Measurements from ENCODE around the gene BAIAP3. TPM values are rescaled to one million over a fixed set of nuclear protein-coding genes. Genes with fewer than 3 reads are reported as not detected.

The BAIAP3 gene
- total RNA-seq, 6 experiments from 2014 or later, result 5.4 to 7.6 (median 5.8) TPM

DNA sequence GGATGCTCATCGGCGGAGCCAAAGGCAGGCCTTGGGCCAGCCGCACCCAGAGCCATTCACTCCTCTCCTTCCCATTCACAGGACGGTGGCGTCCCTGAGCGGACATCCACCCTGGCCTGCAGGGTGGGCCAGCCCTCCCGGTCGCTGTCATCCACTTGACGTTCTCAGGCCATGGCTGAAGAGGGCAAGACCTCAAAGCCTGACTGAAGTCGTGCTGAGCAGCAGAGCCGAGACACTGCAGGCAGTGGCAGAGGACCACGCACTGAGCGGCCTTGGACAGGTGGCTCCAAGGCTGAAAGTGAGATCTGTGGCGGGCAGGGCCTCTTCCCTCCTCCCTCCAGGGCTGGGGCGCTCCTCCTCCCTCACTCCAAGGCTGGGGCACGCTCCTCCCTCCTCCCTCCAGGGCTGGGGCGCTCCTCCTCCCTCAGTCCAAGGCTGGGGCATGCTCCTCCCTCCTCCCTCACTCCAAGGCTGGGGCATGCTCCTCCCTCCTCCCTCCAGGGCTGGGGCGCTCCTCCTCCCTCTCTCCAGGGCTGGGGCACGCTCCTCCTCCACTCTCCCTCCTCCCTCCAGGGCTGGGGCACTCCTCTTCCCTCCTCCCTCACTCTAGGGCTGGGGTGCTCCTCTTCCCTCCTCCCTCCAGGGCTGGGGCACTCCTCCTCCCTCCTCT, 42.4 kb downstream of the BAIAP3 start:
- no peak overlapping the region for H3K4me3 ChIP-seq
- H3K36me3 ChIP-seq, result peaks cover 0 to 6% (median 1%) of the 10 kb centered on the region in 4 donors
- WGBS (ENCODE audit: insufficient coverage, low coverage, low lambda C conversion rate, missing lambda C conversion rate), result 80% methylated on average over 1 of the region's 19 CpGs
- no peak for TF ChIP-seq CTCF (IDR thresholded peaks at IDR 0.05)
- no peak for TF ChIP-seq POLR2A (IDR thresholded peaks at IDR 0.05)
- H3K4me1 ChIP-seq, result peaks cover 0 to 18% (median 6%) of the 10 kb centered on the region in 4 donors
- no peak overlapping the region for H3K27ac ChIP-seq
- H3K9me3 ChIP-seq, result no peaks in the 10 kb centered on the region
- H3K27me3 ChIP-seq, result no peaks in the 10 kb centered on the region
- ATAC-seq (no peak), DNase-seq (no peak)
- intact Hi-C loops (cut with DNase I), result no loop called here

GRCh38 chr16:1377406-1378010, 44.1 kb downstream of the BAIAP3 start:
- Histone ChIP-seq H3K4me3 (no peak overlapping the region), H3K4me1 (peaks cover 0 to 18% (median 6%) of the 10 kb centered on the region in 4 donors), H3K27me3 (no peaks in the 10 kb centered on the region), H3K27ac (no peak overlapping the region), H3K9me3 (no peaks in the 10 kb centered on the region), H3K36me3 (peaks cover 0 to 4% (median 1%) of the 10 kb centered on the region in 4 donors)
- DNase-seq (no peak), ATAC-seq (no peak)
- intact Hi-C loops (cut with DNase I), result no loop called here
- TF ChIP-seq CTCF (IDR thresholded peaks at IDR 0.05) (no peak), POLR2A (IDR thresholded peaks at IDR 0.05) (no peak)
- 96% methylated on average over 7 of the region's 10 CpGs for WGBS (ENCODE audit: insufficient coverage, low coverage, low lambda C conversion rate, missing lambda C conversion rate)

DNA sequence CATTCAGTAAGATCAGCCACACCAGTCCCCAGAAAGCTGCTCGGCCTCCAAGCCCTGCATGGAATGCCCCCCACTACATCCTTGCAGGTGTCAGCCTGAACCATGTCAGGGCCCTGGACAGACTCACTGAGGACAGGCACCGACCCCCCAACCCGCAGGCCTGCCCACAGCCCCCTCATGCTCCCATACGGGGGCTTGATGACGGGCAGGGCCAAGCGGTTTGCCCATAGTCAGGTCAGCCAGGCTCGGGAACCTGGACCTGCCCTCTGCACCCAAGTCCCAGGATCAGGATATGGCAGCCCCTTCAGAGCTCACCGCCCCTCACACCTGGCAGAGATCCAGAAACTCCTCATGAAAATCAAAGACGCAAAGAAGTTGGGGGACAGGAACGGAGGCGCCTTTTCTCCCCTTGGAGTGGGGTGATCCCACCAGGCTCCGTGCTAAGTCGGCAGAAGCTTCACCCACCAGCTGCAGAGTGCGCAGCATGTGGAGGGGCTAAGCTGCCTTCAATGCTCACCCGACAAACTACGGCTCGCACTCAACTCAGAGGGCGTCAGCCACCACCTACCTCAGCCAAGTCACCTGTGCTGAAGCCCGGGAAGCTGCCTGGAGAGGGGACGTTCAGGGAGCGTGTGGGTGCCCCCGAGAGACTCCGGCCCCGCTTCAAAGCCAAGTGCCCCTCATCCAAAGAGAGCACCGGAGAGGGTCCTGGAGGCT, 44.8 kb downstream of the BAIAP3 start:
- 90% methylated on average over 6 of the region's 25 CpGs for WGBS (ENCODE audit: insufficient coverage, low coverage, low lambda C conversion rate, missing lambda C conversion rate)
- H3K4me3 ChIP-seq, result peak overlapping the region; percentile 54 to 58 (median 58)
- DNase-seq, result no peak

More for the DNA sequence above, 44.8 kb downstream of the BAIAP3 start:
- ATAC-seq, result no peak
- TF ChIP-seq CTCF (IDR thresholded peaks at IDR 0.05) (no peak), POLR2A (IDR thresholded peaks at IDR 0.05) (no peak)
- Histone ChIP-seq H3K36me3 (peaks cover 0 to 4% (median 1%) of the 10 kb centered on the region in 4 donors), H3K4me1 (peaks cover 0 to 18% (median 6%) of the 10 kb centered on the region in 4 donors), H3K27me3 (no peaks in the 10 kb centered on the region), H3K27ac (peak overlapping the region in 2 of 3 donors; percentile 23 to 62), H3K9me3 (no peaks in the 10 kb centered on the region)
- intact Hi-C loops (cut with DNase I), result no loop called here

All from right lobe of liver (tissue), 6 donors.